Stimulated activated CD4-positive, alpha-beta T cell treated with anti-CD3 and anti-CD28 coated beads, Interleukin-1b, Interleukin-23, amount 100 ng/mL, for 1 hour (primary cell): ENCODE data around the gene JOSD2.

ENCODE experiments used
- DNase-seq, 2 donors: peaks; one replicate each; pipeline ENCODE4 v3.0.0-alpha.2; 2020; ENCODE audit warnings: low read depth in 2 of 2

JOSD2 gene

GRCh38 chr19:50514346-50515167, 3.6 kb upstream of the JOSD2 start:
- no peak for DNase-seq

GRCh38 chr19:50513746-50514345, 2.9 kb upstream of the JOSD2 start, which contains the start of gene ASPDH:
ASPDH (minus strand) TSS chr19:50513913; CDS start chr19:50513823, 90 bp downstream.
- DNase-seq: no peak

- no peak for DNase-seq
Observed at GRCh38 chr19:50512999-50513745, 2.2 kb upstream of the JOSD2 start.

- no peak for DNase-seq
Observed at GRCh38 chr19:50512112-50512998, 1.4 kb upstream of the JOSD2 start.

- no peak for DNase-seq
Observed at GRCh38 chr19:50510700-50511068, 307 bp downstream of the JOSD2 start.

- DNase-seq: no peak
Observed at GRCh38 chr19:50510121-50510670, 795 bp downstream of the JOSD2 start.

- DNase-seq: no peak
Observed at GRCh38 chr19:50509366-50509765, 1.6 kb downstream of the JOSD2 start.

- no peak for DNase-seq
Observed at GRCh38 chr19:50508843-50509190, 2.2 kb downstream of the JOSD2 start.

GRCh38 chr19:50507376-50507775, 3.6 kb downstream of the JOSD2 start:
- no peak for DNase-seq

GRCh38 chr19:50506700-50507099, 4.3 kb downstream of the JOSD2 start:
- DNase-seq: no peak

- DNase-seq: no peak
Observed at GRCh38 chr19:50505856-50506611, 5.0 kb downstream of the JOSD2 start.

- no peak for DNase-seq
Observed at GRCh38 chr19:50501568-50502475, 9.2 kb downstream of the JOSD2 start.

- no peak for DNase-seq
Observed at GRCh38 chr19:50501186-50501567, 9.8 kb downstream of the JOSD2 start.

GRCh38 chr19:50500753-50501151, 10.2 kb downstream of the JOSD2 start:
- no peak for DNase-seq

GRCh38 chr19:50500060-50500752, 10.8 kb downstream of the JOSD2 start:
- DNase-seq: no peak

GRCh38 chr19:50498219-50499056, 12.6 kb downstream of the JOSD2 start:
- no peak for DNase-seq

GRCh38 chr19:50497022-50497405, 14.0 kb downstream of the JOSD2 start:
- DNase-seq: no peak
